ELF-1 (cell line): Measurements from ENCODE around the gene ADAMTS13.
"Not testable (repeated sequence)": the region's sequence is repeated elsewhere in the genome, so short reads cannot be mapped to it uniquely, and the experiment has no call there.

Experiments
- DNase-seq: peaks from one replicate; pipeline ENCODE4 v3.0.0-alpha.2; 2016; ENCODE audit warnings: low read depth, low spot score

Gene ADAMTS13

DNA sequence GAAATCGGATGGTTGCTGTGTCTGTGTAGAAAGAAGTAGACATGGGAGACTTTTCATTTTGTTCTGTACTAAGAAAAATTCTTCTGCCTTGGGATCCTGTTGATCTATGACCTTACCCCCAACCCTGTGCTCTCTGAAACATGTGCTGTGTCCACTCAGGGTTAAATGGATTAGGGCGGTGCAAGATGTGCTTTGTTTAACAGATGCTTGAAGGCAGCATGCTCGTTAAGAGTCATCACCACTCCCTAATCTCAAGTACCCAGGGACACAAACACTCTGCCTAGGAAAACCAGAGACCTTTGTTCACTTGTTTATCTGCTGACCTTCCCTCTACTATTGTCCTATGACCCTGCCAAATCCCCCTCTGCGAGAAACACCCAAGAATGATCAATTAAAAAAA, 30.7 kb upstream of the ADAMTS13 start:
- not testable (repeated sequence) for DNase-seq

DNA sequence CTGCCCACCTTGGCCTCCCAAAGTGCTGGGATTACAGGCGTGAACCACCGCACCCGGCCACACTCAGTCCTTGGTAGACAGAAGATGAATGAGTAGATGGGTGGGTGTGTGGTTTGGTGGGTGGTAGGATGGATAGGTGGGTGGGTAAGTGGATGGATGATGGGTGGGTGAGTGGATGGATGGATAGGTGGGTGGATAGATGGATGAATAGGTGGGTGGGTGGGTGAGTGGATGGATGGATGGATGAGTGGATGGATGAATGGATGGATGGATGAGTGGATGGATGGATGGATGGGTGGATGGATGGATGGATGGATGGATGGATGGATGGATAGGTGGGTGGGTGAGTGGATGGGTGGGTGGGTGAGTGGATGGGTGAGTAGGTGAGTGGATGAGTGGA, 29.9 kb upstream of the ADAMTS13 start:
- not testable (repeated sequence) for DNase-seq

DNA sequence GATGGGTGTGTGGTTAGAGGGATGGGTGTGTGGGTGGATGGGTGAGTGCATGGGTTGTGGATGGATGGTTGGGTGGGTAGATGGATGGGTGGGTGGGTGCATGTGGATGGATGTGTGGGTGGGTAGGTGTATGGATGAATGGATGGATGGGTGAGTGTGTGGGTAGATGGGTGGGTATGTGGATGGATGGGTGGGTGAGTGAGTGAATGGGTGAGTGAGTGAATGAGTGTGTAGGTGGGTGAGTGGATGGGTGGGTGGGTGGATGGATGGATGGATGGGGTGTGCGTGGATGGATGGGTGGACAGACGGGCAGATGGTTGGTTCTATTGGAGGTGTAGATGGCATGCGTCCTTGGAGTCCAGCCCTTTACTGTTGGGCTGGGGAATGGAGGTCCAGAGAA, 28.8 kb upstream of the ADAMTS13 start:
- no peak for DNase-seq

DNA sequence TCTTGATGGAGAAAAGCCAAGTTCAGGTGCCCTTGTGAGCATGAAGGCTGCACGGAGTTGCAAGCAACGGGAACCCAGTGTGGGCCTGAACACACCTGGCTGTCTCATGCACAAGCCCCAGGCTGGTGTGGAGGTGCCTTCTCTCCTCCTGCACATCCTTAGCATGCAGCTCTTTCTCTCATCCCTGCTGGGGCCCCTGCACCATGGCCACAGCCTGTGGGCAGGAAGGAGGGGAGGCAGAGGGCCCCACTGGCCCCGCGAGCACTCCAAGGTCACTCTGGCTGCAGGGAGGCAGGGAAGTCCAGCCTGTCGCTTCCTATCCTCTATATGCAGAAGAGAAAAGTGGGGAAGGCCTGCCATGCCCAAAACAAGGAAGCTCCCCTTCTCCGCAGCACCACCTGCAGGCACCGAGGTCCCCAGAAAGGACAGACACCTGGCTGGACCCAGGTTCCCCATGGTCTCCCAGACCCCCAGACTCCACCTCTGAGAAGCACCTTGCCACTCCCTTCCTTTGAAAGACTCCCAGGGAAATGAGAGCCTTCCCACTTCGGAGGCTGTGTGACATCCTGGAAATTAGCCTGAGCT, 27.4 kb upstream of the ADAMTS13 start:
- DNase-seq = no peak

DNA sequence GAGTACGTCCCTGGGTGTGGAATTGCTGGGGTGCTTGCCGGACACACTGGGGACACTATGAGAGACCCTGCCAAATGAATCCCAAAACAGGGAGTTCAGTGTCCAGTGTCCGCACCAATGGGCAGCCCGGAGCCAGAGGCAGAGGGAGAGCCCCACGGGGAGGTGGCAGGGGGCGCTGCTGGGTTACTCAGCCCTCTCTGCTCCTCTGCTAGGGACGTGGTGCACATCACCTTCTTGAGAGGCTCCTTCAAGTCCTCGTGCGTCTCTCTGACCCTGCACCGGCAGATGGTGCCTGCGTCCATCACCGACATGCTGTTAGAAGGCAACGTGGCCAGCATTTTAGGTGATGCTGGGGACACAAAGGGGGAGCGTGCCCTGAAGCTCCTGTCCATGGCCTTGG, 25.2 kb upstream of the ADAMTS13 start:
- peak; percentile 82 for DNase-seq

DNA sequence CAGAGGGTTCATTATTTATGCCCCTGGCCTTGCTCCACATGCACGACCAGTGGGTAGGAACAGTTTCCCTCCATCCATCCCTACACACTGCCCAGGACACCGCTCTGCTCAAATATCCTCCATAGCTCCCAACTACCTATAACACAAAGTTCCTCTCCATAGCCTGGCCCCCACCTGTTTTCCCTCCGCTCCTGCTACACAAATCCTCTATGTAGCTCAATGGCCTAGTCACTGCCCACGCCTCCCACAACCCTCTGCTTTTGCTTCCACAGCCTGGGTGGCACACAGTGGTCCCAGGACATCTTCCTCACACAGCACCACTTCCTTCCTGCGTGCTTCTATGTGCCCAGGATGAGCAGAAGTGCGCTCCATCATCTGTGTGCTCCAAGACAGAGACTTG, 24.8 kb upstream of the ADAMTS13 start:
- no peak for DNase-seq

DNA sequence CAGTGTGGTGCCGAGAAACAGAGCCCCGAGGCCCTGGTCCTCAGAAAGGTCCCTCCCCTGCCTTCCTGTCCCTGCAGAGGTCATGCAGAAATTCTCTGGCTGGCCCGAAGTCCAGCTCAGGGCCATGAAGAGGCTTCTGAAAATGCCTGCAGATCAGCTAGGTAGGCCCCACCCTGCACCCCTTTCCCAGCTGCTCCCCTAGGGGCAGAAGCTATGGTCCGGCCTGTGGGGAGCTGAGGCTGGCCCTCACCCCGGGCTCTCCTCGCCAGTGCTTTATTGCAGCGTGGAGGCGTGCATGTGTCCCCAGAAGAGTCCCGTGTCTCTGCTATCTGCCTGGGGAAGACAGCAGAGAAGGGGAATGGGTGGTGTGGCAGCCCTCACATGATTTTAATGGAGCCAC, 24.3 kb upstream of the ADAMTS13 start:
- no peak for DNase-seq

DNA sequence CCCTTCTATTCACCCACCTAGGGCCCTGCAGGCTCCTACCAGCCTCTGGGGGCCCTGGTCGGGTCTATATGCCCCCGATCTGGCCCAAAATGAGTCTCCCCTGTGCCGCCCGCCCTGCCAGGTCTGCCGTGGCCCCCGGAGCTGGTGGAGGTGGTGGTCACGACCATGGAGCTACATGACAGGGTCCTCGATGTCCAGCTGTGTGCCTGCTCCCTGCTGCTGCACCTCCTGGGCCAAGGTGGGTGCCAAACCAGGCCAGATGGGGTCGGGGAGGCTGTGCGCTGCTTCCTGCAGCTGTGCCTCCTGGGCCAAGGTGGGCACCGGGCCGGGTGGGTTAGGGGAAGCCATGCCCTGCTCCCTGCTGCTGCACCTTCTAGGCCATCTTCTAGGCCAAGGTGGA, 21.9 kb upstream of the ADAMTS13 start:
- no peak for DNase-seq

DNA sequence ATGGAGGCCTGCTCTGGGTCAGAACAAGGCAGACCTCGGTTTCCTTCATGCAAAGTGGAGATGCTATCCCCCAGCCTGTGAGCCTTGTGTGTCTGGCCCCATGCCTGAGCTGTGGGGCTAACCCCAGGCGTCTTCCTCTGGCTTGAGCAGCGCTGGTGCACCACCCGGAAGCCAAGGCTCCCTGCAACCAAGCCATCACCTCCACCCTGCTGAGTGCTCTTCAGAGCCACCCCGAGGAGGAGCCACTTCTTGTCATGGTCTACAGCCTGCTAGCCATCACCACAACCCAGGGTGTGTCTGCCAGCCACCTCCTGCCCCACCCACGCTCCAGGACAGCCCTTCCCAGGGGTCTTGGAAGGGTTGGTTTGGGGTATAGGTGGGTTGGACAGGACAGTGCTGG, 20.6 kb upstream of the ADAMTS13 start:
- no peak for DNase-seq

DNA sequence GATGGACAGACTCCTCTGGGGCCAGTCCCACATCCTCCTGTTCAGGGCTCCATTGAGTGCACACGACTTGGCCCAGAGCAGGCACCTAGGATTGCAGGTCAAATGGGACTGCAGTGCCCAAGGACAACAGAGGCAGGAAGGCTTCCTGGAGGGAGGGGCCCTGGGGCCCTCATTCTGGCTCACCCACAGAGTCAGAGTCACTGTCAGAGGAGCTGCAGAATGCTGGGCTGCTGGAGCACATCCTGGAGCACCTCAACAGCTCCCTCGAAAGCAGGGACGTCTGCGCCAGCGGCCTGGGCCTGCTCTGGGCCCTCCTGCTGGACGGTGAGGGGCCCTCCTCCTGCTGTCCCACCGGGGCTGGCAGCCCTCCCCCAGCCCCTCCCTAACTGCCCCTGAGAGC, 19.5 kb upstream of the ADAMTS13 start:
- no peak for DNase-seq

DNA sequence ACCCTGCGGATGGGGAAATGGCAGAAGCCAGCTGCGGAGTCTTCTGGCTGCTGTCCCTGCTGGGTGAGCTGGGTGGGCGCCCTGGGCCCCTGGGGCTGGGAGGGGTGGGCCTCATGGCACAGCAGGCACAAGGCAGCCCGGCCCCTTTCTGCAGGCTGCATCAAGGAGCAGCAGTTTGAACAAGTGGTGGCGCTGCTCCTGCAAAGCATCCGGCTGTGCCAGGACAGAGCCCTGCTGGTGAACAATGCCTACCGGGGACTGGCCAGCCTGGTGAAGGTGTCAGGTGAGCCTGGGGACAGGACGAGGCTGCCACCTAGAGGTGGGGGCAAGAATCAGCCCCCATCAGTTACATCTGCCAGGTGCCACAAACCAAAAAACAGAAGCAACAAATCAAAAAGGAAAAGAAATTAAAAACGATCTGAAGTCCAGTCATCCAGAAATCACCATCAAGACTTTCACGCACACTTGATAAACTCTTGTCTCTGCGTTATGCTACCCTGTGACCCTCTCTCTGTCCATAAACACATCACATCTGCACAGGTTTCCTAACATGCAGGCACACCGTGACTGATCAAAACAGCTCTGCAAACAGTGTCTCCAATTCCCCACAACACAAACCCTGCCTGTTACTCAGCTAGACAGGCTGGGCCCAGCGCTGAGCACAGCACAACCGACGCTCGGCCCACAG, 18.3 kb upstream of the ADAMTS13 start:
- DNase-seq = peak; percentile 51

DNA sequence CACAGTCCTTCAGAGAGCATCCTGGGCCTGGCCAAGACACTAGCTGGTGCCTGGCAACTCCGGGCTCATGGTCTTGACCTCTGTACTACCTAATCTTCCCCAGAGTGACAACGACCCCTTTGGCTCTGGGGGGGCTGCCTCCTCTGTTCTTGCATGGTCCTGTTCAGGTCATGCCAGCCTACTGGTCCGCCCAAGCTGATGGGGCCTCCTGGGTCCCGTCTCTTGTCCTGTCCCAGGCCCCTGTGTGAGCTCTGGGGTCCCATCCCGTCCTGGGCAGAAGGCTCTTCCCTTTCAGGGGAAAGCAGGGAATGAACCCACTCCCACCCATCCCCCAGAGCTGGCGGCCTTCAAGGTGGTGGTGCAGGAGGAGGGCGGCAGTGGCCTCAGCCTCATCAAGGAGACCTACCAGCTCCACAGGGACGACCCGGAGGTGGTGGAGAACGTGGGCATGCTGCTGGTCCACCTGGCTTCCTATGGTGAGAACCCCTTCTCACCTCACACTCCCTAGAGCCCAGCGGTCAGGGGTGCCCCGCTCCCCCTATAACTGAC, 17.6 kb upstream of the ADAMTS13 start:
- DNase-seq = no peak

DNA sequence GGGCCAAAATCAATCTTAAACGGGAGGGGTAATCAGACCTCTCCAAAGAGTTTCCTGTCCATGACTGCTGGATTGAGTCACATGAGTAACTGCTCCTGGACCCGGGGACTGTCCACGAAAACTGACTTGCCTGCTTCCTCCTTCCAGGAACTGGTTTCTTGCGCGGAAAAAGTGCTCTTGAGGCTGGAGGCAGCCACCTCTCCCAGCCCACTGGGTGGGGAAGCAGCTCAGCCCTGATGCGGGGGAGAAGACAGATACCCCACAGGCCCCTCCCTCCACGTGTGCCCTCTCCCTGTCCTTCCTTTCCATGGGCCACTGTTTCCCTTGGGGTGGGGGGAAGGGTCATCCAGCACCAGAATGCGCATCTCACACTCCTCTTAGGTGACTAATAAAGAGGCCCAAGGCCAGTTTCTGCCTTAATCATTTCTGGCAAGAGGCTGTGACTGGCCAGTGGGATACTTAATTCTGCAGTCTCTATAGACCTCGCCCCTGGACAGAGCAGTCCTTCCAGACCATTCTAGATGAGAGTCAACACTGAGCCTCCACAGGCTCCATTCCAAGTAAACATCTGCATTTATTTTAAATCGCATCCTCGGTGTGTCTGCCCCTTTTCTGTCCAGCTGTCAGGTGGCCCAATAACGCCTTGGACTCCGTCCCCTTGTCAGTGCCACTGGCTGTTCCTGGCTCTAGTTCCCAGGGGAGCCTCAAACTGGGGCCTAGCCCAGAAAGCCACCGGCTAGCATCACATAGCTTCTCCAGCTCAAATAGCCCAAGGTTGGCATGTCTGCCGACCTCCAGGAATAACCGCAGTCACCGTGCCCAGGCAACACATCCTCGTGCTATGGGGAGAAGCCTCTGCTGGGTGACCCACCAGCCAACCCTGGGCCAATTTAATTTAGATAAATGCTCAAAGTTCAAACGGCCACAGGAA, 16.4 kb upstream of the ADAMTS13 start:
- no peak for DNase-seq

DNA sequence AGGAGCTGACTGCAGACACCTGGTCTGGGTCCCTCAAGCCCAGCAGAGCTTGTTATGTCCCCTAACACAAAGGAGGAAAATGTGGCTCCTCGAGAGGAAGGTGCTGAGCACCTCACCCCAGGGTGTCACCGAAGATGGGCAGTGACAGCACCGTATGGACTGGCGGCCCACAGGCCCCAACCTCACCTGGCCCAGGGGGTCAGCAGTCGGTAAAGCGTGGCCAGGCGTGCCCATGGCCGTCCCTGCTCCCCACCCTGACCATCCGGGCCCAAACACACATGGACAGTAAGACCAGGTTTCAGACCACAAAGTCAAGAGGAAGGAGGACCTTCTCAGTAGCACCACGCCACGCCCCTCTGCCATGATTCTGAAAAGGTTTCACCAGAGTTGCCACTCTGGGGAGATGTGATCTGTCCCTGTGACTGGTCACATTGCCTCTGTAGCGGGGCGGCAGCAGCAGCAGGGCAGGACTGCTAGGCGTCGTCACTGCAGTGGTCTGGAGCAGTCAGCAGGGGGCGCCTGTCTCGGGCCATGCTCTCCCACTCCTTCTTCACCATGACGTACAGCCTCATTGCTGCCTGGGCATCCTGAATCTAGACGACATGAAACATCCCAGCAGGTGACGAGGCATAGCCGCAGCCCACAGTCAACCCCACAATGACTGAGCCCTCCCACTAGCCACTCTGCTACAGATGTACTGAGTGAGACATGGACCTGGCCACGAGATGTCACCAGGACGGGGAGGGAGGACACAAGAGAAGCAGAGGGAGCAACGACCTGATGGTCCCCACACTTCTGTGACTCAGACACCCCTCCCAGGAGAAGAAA, 15.5 kb upstream of the ADAMTS13 start:
- peak; percentile 92 for DNase-seq

DNA sequence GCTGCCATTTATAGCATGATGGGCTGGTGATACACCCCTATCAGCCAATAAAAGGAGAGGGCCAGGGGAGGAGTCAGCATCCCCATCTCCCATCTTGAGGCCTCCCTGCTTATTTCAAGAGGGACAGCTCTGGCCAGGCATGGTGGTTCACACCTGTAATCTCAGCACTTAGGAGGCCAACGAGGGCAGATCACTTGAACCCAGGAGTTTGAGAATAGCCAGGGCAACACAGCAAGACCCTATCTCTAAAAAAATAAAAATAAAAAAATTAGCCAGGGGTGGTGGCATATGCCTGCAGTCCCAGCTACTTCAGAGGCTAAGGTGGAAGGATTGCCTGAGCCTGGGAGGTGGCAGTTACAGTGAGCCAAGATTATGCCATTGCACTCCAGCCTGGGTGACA, 14.1 kb upstream of the ADAMTS13 start:
- DNase-seq = no peak

DNA sequence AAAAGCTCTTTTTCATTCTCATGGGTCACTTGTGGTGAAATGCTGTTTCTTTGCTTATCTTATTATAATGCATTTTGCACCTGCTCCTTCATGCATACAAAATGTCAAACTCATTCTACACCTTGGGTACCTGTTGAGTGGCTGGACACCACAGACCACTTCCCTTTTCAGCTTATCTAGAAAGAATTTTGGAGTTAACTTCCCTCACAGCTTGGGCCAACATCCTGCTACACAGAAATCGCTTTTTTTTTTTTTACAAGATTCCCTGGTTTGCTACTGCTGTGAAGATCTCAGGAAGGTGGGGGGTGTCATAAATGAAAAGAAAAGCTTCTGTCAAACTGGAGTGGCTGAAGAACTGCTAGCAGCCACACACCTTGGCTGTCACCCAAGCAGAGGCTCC, 7.0 kb upstream of the ADAMTS13 start:
- no peak for DNase-seq

DNA sequence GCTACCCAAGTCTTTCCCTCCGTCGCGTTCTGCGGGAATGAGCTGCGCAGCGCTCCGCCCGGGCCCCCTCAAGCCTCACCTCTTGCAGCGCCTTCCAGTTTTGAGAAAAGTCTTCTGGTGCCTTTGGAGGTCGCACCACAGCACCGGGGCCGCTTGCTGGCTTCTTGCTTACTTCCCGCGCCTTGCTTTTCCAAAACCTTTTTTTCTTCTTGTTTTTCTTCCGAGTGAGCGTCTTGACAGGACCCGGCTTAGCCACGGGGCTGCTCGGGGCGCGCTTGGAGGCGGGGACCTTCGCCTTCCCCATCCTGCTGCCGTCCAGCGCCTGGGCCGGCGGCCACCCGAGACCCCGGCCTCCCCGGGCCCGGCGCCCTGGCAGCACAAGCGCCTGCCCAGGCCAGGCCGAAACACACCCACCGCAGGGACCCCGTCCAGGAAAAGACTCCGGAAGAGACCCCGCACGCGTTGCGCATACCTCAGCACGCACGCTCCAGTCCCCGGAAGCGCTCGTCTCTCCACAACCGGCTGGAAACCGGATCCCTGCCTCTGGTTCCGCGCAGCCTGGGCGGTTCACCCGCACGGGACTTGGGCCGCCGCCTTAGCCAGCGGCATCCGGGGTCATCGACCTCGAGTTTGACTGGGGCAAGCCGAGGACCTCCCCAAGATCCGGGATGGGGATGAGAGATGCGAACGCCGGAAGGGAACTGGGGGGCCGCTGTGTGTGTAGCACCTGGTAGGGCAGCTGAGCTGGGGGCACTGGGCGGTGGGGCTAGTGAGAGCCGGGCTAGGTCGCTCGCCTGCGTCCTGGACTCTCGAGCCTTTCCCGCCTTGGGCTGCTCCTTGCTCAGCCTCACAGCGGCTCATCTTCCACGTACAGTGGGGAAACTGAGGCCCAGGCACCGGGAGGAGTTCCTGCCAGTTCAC, 4.4 kb upstream of the ADAMTS13 start, which contains the start of gene REXO4:
REXO4 (minus strand) TSS at position 470 of the 921 bp plus-strand sequence; CDS start at position 304, 166 bp downstream.
- DNase-seq = peak; percentile 96

DNA sequence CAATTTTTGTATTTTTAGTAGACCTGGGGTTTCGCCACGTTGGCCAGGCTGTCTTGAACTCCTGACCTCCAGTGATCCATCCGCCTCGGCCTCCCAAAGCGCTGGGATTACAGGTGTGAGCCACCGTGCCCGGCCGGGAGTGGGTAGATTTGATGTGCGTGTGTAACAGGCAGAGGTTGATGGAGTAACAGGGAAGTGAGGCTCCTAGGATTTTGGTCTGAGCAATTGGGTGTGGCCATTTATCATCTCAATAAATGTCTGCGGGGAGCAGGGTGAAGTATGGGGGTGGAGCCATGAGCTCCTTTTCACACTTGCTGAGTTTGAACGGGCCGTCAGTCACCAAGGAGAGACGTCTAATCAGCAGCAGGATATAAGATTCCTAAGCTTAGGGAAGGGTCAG, 3.2 kb upstream of the ADAMTS13 start:
- no peak for DNase-seq

DNA sequence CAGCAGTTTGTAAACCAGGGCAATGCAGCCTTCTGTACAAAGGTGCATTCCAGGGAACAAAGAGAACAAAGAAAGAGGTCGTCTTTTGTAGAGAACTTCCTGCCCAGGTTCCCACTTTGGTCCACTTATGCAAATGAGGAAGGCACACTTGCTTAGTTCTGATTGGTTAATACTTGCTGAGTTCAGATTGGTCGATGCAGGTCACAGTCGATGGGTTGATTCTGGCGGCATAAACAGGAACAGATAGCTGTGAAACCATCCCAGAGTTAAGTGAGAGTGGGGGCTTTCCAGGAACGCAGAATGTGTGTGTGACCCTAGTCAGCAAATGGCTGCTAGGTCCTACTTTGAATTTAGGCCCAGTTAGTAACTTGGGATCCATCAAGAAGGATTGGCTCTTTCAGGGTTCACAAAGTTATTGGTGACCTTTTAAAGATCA, 1.8 kb upstream of the ADAMTS13 start:
- peak; percentile 30 for DNase-seq

DNA sequence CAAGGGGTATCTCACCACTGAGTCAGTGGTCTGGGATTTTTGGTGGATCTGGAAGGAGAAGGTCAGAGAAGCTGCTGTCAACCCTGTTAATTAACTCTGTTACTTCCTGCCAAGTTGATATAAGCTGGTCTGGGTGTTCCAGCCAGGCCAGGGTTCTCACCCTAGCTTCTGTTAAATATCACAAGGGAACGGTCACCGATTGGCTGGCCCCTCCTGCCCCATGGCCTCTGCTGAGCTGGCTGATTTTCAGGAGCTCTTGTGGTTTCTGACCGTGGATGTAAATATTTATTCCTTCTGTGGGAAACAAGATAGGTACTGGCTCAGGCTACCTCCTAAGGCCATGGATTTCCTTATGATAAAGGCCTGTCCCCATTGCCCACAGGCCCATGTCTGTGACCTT, 1.0 kb downstream of the ADAMTS13 start:
- no peak for DNase-seq
